Measurements from ENCODE around the gene NIT1.

DNA sequence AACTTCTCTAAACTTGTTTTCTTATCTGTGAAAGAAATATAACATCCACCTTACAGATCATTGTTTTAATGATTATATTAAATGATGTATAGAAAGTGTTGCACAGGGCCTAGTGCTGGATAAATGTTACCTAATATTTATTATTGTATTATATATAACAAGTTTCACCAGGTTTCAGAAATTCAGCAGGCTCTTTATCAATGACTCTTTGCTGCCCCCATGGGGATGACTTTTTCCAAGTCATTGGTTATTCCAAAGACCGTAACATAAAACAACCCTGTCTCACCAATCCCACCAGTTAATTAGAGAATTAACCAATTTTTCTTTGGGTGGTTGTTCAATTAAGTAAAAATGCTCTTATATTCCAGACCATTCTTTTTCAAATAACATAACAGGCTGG is 21.9 kb downstream of the NIT1 start:
- no peak for TF ChIP-seq ATM (IDR thresholded peaks at IDR 0.05; ENCODE audit: borderline replicate concordance)
- no peak for TF ChIP-seq KDM4B (CRISPR knock-in tag; IDR thresholded peaks at IDR 0.05)
- no peak for TF ChIP-seq NBN (conservative IDR thresholded peaks at IDR 0.05)
- TF ChIP-seq, protein P1, sequence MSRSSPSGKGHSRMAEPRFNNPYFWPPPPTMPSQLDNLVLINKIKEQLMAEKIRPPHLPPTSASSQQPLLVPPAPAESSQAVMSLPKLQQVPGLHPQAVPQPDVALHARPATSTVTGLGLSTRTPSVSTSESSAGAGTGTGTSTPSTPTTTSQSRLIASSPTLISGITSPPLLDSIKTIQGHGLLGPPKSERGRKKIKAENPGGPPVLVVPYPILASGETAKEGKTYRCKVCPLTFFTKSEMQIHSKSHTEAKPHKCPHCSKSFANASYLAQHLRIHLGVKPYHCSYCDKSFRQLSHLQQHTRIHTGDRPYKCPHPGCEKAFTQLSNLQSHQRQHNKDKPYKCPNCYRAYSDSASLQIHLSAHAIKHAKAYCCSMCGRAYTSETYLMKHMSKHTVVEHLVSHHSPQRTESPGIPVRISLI (CRISPR knock-in tag; IDR thresholded peaks at IDR 0.05; ENCODE audit: borderline replicate concordance), result no peak
- TF ChIP-seq ISL2 (CRISPR knock-in tag; IDR thresholded peaks at IDR 0.05), result no peak
- TF ChIP-seq, protein P2, sequence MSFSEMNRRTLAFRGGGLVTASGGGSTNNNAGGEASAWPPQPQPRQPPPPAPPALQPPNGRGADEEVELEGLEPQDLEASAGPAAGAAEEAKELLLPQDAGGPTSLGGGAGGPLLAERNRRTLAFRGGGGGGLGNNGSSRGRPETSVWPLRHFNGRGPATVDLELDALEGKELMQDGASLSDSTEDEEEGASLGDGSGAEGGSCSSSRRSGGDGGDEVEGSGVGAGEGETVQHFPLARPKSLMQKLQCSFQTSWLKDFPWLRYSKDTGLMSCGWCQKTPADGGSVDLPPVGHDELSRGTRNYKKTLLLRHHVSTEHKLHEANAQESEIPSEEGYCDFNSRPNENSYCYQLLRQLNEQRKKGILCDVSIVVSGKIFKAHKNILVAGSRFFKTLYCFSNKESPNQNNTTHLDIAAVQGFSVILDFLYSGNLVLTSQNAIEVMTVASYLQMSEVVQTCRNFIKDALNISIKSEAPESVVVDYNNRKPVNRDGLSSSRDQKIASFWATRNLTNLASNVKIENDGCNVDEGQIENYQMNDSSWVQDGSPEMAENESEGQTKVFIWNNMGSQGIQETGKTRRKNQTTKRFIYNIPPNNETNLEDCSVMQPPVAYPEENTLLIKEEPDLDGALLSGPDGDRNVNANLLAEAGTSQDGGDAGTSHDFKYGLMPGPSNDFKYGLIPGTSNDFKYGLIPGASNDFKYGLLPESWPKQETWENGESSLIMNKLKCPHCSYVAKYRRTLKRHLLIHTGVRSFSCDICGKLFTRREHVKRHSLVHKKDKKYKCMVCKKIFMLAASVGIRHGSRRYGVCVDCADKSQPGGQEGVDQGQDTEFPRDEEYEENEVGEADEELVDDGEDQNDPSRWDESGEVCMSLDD (CRISPR knock-in tag; IDR thresholded peaks at IDR 0.05; ENCODE audit: borderline replicate concordance), result no peak
- TF ChIP-seq EZH2 (conservative IDR thresholded peaks at IDR 0.05; ENCODE audit: low read depth, low read length), result no peak
